ENCODE data around the gene SLC24A3.

Gene SLC24A3

DNA sequence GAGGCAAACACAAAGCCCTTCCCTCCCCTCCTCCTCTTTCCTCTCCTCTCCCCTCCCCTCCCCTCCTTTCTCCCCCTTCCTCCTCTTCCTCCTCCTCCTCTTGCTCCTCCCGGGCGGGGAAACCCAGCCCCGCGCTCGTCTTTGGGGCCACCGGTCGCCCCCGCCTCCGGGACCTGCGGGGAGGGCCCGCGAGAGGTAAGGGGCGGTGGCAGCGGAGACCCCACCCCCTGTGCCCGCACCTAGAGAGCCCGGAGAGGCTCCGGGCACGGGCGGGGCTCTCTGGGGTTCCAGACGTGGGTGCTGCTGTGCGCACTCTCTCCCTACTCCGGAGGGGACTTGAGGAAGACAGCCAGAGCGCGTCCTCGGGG lies 545.7 kb downstream of the SLC24A3 start, which contains the start of gene RIN2:
RIN2 (plus strand) TSS at position 126 of the 368 bp plus-strand sequence. CDS start 131,344 bp downstream, outside the sequence.
- no peak for DNase-seq

- no peak for DNase-seq
These were observed 546.3 kb downstream of the SLC24A3 start for GRCh38 chr20:19758501-19759331.

DNA sequence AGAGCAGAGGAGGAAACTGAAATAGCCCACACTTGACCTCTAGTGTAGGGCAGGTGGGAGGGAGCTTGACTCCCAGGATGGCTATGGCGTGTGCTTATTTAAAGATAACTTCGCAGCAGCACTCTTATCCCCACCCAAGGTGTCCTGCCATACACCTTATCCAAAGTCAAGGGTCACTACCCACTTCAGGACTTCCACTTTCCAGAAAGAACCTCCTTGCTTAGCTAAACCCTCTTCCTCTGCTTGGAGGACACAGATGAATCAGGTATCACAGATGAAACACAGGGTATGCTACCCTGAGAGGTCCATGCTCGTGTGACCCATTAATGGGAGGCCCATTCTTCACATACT lies 547.9 kb downstream of the SLC24A3 start:
- DNase-seq, result no peak

GRCh38 chr20:19761326-19761725 lies 548.9 kb downstream of the SLC24A3 start:
- DNase-seq, result no peak

GRCh38 chr20:19761841-19762240 lies 549.4 kb downstream of the SLC24A3 start:
- DNase-seq, result no peak

GRCh38 chr20:19764207-19764606 lies 551.8 kb downstream of the SLC24A3 start:
- DNase-seq, result no peak

- DNase-seq, result no peak
These were observed 552.8 kb downstream of the SLC24A3 start for GRCh38 chr20:19765266-19765665.

- no peak for DNase-seq
These were observed 553.5 kb downstream of the SLC24A3 start for GRCh38 chr20:19765913-19766312.

GRCh38 chr20:19767070-19767469 lies 554.6 kb downstream of the SLC24A3 start:
- DNase-seq, result no peak

DNA sequence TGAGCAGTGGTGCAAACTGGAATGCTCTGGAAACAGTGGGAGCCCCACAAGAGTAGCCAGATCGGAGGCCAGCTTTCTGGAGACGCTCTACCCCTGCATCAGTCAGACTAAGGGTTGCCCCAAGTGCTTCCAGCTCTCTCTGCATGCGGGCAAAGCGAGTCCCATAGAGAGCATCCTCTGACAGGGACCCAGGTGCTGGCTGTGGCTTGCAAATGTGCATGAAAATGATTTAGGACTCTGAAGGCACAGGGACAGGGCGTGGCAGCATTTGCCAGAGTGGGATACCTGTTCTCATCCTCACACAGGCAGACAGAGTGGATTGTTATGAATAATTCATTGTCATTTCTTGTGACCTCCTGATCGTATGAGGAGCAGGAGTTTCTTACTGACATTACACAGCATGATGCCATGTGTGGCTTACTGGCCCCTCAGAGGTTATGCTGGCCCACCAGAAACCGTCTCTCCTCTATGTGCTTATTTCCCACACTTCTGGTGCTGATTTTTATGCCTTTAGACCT lies 555.9 kb downstream of the SLC24A3 start:
- DNase-seq, result no peak

DNA sequence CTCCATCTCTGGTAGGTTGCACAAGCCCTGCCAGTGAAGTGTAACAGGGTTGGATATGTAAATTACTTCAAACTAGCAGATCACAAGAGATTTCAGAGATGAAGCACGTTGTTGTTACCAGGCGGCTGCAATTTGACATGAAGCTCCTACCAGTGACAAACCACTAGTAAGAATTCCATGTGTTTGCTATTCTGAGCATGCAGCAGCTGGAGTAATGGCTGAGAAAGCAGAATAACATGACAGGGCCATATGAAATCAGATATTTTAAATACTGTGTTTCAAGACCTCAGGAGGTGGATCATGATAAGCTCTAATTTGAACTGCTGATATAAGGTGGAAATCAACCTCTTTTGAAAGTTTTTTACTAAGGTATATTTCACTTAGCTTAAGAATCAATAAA lies 557.1 kb downstream of the SLC24A3 start:
- DNase-seq, result no peak

- no peak for DNase-seq
These were observed 557.9 kb downstream of the SLC24A3 start for GRCh38 chr20:19770375-19770774.

DNA sequence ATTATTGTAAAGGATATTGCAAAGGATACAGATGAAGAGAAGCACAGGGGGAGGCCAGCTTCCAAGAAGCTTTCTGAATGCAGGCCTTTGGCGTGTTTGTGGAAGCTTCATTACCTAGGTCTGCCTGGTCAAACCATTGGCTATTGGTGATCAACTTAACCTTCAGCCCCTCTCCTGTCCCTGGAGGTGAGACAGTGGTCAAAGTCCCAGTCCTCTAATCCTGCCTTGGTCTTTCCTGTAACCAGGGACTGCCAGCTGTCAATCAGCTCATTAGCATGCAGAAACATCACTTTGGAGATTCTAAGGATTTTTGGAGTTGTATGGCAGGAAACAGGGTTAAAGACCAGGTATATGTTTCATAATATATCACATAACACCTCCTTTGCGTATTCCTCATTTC lies 558.6 kb downstream of the SLC24A3 start:
- DNase-seq, result no peak
